PC-3 (cell line): ENCODE results near the gene TRIOBP.

Experiments
- EZH2 ChIP-seq: fragments of 300-600 bp; sonication (generic); IDR thresholded peaks from one replicate; pipeline ENCODE4 v1.6.1; 2017; ENCODE audit warnings: antibody characterized with exemption, mild to moderate bottlenecking, low read length; ENCODE audit not compliant: unreplicated experiment
- TF ChIP-seq, protein P1 (sequence below): fragments of 300-600 bp; sonication (generic); conservative IDR thresholded peaks from 2 replicates; pipeline ENCODE4 v1.5.1; 2017; ENCODE audit warnings: antibody characterized with exemption, low read depth, mild to moderate bottlenecking, low read length

- TF ChIP-seq, protein P1, sequence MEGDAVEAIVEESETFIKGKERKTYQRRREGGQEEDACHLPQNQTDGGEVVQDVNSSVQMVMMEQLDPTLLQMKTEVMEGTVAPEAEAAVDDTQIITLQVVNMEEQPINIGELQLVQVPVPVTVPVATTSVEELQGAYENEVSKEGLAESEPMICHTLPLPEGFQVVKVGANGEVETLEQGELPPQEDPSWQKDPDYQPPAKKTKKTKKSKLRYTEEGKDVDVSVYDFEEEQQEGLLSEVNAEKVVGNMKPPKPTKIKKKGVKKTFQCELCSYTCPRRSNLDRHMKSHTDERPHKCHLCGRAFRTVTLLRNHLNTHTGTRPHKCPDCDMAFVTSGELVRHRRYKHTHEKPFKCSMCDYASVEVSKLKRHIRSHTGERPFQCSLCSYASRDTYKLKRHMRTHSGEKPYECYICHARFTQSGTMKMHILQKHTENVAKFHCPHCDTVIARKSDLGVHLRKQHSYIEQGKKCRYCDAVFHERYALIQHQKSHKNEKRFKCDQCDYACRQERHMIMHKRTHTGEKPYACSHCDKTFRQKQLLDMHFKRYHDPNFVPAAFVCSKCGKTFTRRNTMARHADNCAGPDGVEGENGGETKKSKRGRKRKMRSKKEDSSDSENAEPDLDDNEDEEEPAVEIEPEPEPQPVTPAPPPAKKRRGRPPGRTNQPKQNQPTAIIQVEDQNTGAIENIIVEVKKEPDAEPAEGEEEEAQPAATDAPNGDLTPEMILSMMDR = no peak
- TF ChIP-seq EZH2 = no peak
These were observed 36.1 kb downstream of the TRIOBP start for GRCh38 chr22:37732699-37733607.
